HL-60 (cell line): ENCODE results near the gene FSTL4.

Experiments used
- DNase-seq, 2 experiments: peaks; one replicate each; pipeline ENCODE4 v3.0.0-alpha.2; 2010 to 2020; ENCODE audit warnings: low read depth in 1 of 2, low spot score in 1 of 2
- H3K27ac ChIP-seq: fragments of 250-450 bp; sonication (Bioruptor Pico); replicated peaks from 2 replicates; pipeline ENCODE4 v1.5.1; 2020; ENCODE audit warnings: mild to moderate bottlenecking, moderate library complexity
- H3K27me3 ChIP-seq: fragments of 250-450 bp; sonication (Bioruptor Pico); 2 replicates; pipeline ENCODE4 v1.5.1; 2021; ENCODE audit warnings: mild to moderate bottlenecking, moderate library complexity; ENCODE audit not compliant: insufficient read depth, poor library complexity, severe bottlenecking
- H3K4me3 ChIP-seq: replicated peaks from 2 replicates; pipeline ENCODE4 v1.5.1; 2011; ENCODE audit warnings: mild to moderate bottlenecking, control low read depth, low read length; ENCODE audit not compliant: insufficient read depth
- CTCF ChIP-seq: IDR thresholded peaks from one replicate; pipeline ENCODE4 v1.5.1; 2011; ENCODE audit warnings: low read length, control low read depth, inconsistent platforms; ENCODE audit not compliant: insufficient read depth
- GABPA ChIP-seq: IDR thresholded peaks from 2 replicates; pipeline ENCODE4 v1.6.1; 2012; ENCODE audit warnings: low read depth
- POLR2AphosphoS5 ChIP-seq: IDR thresholded peaks from 2 replicates; pipeline ENCODE4 v1.6.1; 2012; ENCODE audit warnings: low read depth
- REST ChIP-seq: IDR thresholded peaks from 2 replicates; pipeline ENCODE4 v1.6.1; 2012; ENCODE audit warnings: low read depth; ENCODE audit not compliant: insufficient replicate concordance
- SPI1 ChIP-seq: IDR thresholded peaks from 2 replicates; pipeline ENCODE4 v1.6.1; 2012; ENCODE audit warnings: low read depth, mild to moderate bottlenecking, borderline replicate concordance

The FSTL4 gene

GRCh38 chr5:133482028-133482427 lies 130.3 kb downstream of the FSTL4 start:
- Histone ChIP-seq H3K27me3 (no peaks in the 10 kb centered on the region), H3K27ac (no peak overlapping the region), H3K4me3 (no peak overlapping the region)
- DNase-seq, result no peak
- no peak for TF ChIP-seq CTCF
- TF ChIP-seq SPI1, result no peak
- TF ChIP-seq GABPA, result no peak
- TF ChIP-seq POLR2AphosphoS5, result no peak
- no peak for TF ChIP-seq REST

GRCh38 chr5:133480866-133481265 lies 131.5 kb downstream of the FSTL4 start:
- DNase-seq, result no peak
- no peak for TF ChIP-seq CTCF
- TF ChIP-seq POLR2AphosphoS5, result no peak
- no peak for TF ChIP-seq SPI1
- no peak for TF ChIP-seq GABPA
- TF ChIP-seq REST, result no peak
- H3K27me3 ChIP-seq, result no peaks in the 10 kb centered on the region
- H3K4me3 ChIP-seq, result no peak overlapping the region
- H3K27ac ChIP-seq, result no peak overlapping the region

- no peaks in the 10 kb centered on the region for H3K27me3 ChIP-seq
- no peak overlapping the region for H3K4me3 ChIP-seq
- DNase-seq, result no peak
- no peak overlapping the region for H3K27ac ChIP-seq
- TF ChIP-seq POLR2AphosphoS5, result no peak
These were observed 132.0 kb downstream of the FSTL4 start for GRCh38 chr5:133480366-133480765.

GRCh38 chr5:133478199-133478985 lies 133.9 kb downstream of the FSTL4 start:
- no peaks in the 10 kb centered on the region for H3K27me3 ChIP-seq
- H3K4me3 ChIP-seq, result no peak overlapping the region
- TF ChIP-seq SPI1 (no peak), CTCF (no peak), POLR2AphosphoS5 (no peak), REST (no peak), GABPA (no peak)
- no peak overlapping the region for H3K27ac ChIP-seq
- no peak for DNase-seq
